OCI-LY1 (cell line): ENCODE results near the gene TIMP4.

Experiments used
- EZH2 ChIP-seq: fragments of 200-600 bp; sonication (generic), shearing (Covaris generic); IDR thresholded peaks from 2 replicates; pipeline ENCODE4 v1.8.0; 2017; ENCODE audit warnings: borderline replicate concordance, mixed run types, mild to moderate bottlenecking, antibody characterized with exemption, low read length, moderate library complexity, mixed read lengths
- TF ChIP-seq, protein P1 (sequence below): fragments of 200-600 bp; sonication (generic), shearing (Covaris generic); IDR thresholded peaks from 2 replicates; pipeline ENCODE4 v1.5.1; 2017; ENCODE audit warnings: mild to moderate bottlenecking, antibody characterized with exemption, low read length, moderate library complexity, mixed read lengths

DNA sequence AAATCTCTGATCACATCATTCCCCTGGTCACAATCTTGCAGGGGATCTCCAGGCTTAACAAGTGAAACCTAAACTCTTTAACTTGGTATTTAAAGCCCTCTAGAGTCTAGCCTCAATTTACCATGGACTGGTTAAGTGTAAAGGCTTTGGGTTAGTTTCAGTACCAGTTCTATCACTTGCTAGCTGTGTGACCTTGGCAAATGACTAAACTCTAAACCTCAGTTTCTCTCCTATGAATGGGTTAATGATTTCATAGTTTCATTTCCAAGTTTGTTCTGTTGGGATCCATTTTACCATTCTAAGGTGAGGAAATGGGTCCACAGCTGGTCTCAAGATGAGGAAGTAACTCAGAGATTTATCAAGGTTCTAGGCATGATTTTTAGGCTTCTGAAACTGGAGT lies 38.8 kb upstream of the TIMP4 start:
- TF ChIP-seq, protein P1, sequence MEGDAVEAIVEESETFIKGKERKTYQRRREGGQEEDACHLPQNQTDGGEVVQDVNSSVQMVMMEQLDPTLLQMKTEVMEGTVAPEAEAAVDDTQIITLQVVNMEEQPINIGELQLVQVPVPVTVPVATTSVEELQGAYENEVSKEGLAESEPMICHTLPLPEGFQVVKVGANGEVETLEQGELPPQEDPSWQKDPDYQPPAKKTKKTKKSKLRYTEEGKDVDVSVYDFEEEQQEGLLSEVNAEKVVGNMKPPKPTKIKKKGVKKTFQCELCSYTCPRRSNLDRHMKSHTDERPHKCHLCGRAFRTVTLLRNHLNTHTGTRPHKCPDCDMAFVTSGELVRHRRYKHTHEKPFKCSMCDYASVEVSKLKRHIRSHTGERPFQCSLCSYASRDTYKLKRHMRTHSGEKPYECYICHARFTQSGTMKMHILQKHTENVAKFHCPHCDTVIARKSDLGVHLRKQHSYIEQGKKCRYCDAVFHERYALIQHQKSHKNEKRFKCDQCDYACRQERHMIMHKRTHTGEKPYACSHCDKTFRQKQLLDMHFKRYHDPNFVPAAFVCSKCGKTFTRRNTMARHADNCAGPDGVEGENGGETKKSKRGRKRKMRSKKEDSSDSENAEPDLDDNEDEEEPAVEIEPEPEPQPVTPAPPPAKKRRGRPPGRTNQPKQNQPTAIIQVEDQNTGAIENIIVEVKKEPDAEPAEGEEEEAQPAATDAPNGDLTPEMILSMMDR, result no peak
- no peak for TF ChIP-seq EZH2
